ENCODE data around the gene DRAM1. TPM values are rescaled to one million over a fixed set of nuclear protein-coding genes. Genes with fewer than 3 reads are reported as not detected.
"Not testable (repeated sequence)": the region's sequence is repeated elsewhere in the genome, so short reads cannot be mapped to it uniquely, and the experiment has no call there.

Gene DRAM1
- polyA plus RNA-seq, 1 donor = 3.2 TPM

DNA sequence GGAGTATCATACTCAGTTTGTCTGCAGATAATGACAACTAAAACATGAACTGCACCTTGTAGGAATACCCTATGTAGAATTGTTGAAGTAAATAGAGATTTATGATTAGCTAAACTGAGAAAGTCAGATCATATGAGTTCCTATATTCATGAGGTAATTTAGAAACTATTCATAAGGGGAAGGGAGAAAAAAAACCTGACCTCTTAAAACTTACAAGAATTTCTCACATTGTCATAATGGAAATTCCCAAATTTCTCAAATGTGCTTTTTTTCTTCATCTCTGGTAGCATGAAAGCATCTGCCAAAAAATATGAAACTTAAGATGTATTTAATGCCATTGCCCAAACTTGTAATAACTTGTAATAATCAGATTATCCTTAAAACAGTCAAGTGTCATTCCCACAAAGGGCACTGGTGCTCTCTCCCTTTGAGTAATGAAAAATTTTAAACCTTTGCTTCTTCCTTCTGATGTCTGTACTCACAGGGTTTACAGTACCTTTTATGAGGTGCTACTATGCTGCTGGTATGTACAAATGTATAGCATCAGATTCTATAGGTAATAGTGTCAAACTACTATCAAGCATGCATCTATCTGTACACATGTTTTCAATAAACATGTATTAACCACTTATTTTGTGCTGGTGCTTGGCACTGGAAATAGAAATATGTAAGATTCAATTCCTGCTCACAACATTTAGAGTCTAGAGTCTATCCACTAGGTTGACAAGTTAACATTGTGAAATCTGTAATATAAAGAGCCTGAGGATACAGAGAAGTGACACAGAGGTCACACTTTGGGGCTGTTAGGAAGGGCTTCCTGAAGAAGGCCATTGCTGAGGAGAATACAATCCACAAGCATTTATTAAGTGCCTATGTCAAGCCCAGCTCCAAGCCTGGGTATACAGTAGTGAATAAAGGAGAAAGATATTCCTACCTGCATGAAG lies 17.4 kb upstream of the DRAM1 start:
- DNase-seq (ENCODE audit: low read depth) = no peak

DNA sequence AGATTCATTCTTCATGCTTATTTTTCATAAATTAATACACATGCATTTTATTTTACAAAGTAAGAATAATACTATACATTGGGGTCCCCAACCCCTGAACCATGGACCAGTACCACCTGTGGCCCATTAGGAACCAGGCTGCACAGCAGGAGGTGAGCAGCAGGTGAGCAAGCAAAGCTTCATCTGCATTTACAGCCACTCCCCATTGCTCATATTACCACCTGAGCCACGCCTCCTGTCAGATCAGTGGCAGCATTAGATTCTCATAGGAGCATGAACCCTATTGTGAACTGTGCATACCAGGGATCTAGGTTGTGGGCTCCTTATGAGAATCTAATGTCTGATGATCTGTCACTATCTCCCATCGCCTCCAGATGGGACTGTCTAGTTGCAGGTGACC lies 15.7 kb upstream of the DRAM1 start:
- not testable (repeated sequence) for DNase-seq (ENCODE audit: low read depth)

- DNase-seq (ENCODE audit: low read depth) = no peak
These were observed 15.1 kb upstream of the DRAM1 start for GRCh38 chr12:101862245-101862644.

DNA sequence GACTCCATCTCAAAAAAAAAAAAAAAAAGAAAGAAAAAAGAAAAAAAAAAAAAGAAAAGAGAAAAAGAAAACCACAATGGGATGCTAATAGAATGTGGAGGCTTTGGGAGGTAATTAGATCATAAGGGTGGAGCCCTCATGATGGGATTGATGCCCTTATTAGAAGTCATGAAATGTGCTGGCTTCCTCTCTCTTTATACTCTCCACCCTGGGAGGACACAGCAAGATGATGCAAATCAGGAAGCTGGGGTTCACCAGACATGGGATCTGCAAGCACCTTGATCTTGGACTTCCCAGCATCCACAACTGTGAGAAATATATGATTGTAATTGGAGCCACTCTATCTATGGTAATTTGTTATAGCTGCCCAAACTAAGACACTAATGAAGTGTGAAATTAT lies 13.4 kb upstream of the DRAM1 start:
- no peak for DNase-seq (ENCODE audit: low read depth)

DNA sequence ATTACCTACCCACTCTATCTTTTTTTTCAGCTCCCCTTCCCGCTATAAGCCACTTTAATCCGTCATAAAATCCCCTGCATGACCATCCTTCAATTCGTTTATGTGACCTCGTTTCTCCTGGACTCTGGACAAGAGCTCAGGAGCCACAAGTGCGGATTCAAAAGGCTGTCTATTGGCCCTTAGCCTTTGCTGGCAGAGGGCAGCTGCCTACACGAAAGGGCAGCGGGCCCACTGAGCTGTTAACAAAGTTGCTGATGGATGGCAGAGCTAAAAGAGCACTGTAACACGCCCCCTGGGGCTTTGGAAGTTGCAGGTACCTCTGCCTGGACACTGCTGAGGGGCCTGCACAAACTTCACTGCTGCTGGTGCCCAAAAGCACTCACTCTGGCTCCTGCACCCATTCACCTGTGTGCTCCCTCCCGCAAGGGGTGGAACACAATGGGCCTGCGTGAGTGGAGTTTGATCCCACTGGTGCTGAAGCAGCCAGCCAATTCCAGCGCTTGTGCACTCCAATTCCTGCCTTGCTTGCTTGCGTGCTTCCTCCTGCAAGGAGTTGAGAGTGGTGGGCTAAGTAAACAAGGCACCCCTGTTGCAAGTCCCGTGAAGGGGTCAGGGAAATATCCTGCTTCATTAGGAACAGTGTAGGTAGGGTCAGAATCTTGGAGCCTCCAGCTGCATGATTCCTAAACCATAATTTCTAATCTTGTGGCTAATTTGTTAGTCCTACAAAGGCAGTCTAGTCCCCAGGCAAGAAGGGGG lies 10.6 kb upstream of the DRAM1 start:
- DNase-seq (ENCODE audit: low read depth) = no peak

- DNase-seq (ENCODE audit: low read depth) = not testable (repeated sequence)
These were observed 9.8 kb upstream of the DRAM1 start for GRCh38 chr12:101867619-101868018.

DNA sequence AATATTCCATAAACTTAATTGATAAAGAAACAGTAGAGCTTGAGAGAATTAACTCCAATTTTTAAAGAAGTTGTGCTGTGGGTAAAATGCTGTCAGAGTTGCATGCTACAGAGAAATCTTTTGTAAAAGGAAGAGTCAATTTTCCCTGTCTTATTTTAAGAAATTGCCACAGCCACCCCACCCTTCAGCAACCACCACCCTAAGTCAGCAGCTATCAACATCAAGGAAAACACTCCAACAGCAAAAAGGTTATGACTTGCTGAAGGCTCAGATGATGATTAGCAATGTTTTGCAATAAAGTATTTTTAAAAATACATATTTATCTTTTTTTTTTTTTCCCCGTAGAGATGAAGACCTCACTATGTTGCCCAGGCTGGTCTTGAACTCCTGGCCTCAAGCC lies 6.5 kb upstream of the DRAM1 start:
- DNase-seq (ENCODE audit: low read depth) = no peak

GRCh38 chr12:101875162-101875561 lies 2.2 kb upstream of the DRAM1 start:
- DNase-seq (ENCODE audit: low read depth) = no peak

DNA sequence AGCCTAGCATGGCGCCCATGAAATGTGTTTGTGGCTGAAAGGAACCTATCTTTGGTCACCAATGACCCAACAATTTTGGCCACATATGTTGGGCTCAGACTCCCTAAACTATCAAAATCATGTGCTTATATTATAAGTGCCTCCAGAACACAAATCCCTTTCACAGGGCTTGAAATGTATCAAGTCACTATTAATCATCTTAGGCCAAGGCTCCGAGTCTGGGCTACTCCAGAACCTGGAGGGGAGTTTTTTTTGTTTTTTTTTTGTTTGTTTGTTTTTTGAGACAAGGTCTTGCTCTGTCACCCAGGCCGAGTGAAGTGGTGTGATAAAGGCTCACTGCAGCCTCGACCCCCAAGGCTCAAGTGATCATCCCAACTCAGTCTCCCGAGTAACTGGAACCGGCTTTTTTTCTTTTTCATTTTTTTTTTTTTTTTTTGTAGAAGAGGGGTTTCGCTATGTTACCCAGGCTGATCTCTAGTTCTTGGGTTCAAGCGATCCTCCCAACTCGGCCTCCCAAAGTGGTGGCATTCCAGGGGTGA lies 989 bp upstream of the DRAM1 start:
- no peak for DNase-seq (ENCODE audit: low read depth)

DNA sequence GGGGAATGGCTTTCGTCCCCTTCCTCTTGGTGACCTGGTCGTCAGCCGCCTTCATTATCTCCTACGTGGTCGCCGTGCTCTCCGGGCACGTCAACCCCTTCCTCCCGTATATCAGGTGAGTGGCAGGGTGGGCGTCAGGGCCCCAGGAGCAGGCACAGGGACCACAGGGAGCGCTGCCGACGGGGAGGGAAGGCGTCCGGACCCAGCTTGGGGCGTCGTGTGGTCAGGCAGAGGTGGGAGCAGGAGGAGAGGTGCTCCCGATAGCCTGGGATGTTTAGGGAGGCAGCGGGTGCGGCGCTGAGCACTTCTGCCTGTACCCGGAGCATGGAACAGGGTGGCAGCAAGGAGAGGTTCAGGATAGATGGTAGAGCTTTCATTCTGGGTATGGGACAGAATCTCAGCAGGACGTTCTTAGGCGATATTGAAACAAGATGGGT lies 444 bp downstream of the DRAM1 start:
- no peak for DNase-seq (ENCODE audit: low read depth)

DNA sequence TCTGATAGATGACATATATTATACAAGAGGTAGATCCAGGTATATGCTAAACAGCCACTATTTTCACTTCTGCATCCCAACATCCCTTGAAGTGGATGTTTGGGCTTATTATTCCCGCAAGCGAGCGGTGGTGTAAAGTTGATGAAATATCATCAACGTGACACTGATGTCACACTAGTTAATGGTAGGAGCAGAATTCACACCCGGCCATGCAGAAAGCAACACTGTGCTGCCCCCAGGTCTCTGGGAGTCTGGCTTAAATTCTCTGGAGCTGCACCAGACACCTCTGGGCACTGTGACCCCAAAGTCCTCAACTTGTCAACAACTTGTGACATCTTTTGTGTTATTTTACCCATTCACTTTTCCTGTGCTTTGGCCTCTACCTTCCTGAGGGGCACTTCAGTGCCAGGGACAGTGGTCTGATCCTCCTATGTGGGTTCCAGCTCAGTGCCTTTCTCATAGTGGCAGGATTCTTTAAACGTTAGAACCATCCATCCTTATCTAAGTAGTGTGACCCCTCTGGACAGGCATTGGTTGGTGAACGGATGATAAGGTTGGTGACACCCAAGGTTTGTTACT lies 952 bp downstream of the DRAM1 start:
- no peak for DNase-seq (ENCODE audit: low read depth)

DNA sequence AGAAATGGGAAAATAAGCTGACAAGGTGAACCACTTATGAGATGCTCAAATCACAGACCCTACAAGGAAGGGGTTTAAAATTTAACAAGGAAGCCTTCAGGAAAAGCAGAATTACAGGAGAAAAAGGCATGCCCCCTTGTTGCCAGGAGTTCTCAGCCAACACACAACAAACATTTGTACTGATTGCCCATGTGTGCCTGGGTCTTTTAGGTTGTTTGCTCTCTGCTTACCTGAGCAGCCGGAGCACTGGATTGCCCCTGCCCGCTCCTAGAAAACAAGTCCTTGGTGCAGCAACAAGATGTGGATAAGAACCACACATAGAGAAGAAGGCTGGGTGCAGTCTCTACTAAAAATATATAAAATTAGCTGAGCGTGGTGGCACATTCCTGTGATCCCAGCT lies 3.4 kb downstream of the DRAM1 start:
- no peak for DNase-seq (ENCODE audit: low read depth)

DNA sequence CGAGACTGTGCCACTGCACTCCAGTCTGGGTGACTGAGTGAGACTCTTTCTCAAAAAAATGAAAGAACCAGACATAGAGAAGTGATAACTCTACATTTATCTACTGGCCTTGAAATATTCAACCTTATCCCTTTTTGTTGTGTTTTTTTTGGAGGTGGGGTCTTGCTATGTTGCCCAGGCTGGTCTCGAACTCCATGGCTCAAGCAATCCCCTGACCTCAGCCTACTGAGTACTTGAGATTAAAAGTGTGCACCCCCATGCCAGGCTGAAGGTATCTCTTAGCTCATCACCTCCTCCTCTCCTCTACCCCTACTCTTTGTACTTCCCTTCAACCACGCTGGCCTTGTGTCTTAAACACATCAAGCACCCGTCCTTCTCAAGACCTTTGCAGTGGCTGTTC lies 3.8 kb downstream of the DRAM1 start:
- no peak for DNase-seq (ENCODE audit: low read depth)

DNA sequence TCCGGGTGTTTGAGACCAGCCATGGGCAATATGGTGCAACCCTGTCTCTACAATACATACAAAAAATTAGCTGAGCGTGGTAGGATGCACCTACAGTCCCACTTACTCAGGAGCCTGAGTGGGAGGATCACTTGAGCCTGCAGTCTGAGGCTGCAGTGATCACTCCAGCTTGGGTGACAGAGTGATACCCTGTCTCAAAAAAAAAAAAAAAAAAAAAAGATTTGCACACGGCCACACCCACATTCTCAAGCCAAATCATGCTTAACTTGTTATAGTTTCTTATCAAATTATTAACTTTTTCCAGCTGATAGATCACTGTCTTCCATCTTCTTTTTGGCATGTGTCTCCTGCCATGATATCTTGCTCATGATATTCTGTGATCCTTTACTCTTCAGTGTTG lies 6.8 kb downstream of the DRAM1 start:
- no peak for DNase-seq (ENCODE audit: low read depth)

DNA sequence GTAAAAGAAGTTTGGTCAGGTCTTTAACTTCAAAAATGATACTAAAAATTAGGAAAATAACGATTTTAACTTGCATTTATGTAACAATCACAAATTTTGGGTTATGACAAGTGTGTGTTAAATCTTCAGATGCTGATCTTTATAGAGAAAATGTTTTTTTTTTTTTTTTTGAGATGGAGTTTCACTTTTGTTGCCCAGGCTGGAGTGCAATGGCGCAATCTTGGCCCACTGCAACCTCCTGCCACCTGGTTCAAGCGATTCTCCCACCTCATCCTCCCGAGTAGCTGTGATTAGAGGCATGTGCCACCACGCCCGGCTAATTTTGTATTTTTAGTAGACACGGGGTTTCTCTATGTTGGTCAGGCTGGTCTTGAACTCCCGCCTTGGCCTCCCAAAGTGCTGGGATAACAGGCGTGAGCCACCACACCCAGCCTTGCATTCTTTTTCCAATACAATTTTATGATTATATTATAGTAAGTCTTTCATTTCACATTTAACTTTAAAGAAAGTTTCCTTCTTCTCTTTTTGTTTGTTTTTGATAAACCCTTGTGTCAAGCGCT lies 7.5 kb downstream of the DRAM1 start:
- not testable (repeated sequence) for DNase-seq (ENCODE audit: low read depth)

DNA sequence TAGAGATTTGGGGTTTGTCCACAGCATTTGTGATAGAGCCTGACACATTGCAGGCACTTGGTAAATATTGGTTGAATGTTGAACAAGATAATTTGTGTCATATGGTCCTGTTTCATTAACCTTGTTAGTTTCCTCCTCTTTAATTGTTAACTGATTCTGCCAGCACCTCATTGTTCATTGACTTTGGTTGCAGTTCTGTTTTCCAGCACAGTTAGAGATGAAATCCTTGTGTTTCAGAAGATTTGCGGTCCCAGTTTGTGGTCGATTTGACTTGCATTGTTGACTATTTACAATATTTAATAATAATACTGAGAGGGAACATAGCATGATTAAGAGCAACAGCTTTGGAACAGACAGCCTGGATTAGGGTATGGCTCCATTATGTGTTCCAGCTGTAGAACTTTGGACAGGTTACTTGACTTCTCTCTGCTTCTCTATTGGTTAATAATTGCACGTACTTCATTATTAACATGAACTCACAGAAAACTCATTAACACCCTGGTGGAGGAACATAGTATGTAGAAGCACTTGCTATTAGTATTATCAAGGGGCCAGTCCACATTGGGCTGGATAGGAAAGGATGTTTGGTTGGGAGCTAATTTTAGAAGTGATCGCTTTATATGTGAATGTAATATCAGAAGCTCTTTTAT lies 8.7 kb downstream of the DRAM1 start:
- DNase-seq (ENCODE audit: low read depth) = no peak

DNA sequence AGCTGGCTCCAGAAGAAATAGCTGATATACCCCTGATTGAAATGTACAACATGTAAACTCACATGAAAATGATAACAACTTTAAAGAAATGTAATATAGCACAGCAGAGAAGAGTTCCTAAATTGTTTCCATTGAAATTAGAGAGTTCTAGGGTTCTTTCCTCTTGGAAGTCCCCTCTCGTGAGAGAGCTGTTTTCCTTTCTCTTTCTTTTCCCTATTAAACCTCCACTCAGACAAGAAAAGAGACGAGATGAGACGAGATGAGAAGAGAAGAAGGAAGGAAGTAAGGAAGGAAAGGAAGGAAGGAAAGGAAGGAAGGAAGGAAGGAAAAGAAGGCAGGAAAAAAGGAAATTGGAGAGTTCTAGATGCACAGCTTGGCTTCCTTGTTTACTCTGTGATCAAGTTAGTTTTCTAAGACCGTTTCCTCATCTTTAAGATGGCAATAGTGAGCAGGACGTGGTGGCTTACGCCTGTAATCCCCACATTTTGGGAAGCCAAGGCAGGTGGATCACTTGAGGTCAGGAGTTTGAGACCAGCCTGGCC lies 11.9 kb downstream of the DRAM1 start:
- no peak for DNase-seq (ENCODE audit: low read depth)

GRCh38 chr12:101891462-101891971 lies 14.1 kb downstream of the DRAM1 start:
- DNase-seq (ENCODE audit: low read depth) = no peak

DNA sequence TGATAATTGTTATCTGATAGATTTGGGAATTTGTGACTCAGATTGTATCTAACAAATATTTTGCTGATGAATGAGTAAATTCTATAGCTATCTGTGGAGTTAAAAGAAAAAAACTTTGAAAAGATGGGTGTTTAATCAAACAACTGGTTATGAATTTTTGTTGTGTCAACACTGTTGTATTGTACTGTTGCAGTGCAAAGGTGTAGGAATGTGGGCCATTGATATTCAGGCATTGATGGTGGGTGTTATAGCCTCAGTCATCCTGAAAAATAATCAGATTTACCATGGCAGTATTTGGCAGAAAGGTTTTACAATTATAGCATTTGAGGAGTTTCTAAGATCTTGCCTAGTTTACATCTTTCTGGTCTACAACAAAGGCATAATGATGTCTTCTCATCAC lies 15.4 kb downstream of the DRAM1 start:
- DNase-seq (ENCODE audit: low read depth) = no peak

GRCh38 chr12:101901777-101902176 lies 24.4 kb downstream of the DRAM1 start:
- DNase-seq (ENCODE audit: low read depth) = no peak

DNA sequence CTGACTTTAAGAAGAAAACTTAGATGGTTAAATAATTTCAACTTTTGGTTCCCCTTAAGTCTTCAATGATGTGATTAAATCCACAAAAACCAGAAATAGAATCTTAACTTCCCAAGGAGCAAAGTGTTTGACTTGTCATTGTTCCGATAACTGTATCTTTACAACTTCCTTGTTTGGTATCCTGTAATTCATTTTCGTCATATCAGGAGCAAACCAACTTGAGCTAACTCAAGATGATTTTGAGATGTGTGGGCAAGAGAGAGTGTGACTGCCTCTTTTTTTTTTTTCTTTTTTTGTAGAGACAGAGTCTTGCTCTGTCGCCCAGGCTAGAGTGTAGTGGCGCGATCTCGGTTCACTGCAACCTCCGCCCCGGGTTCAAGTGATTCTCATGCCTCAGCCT lies 25.3 kb downstream of the DRAM1 start:
- DNase-seq (ENCODE audit: low read depth) = no peak

All from forelimb muscle (tissue), 1 donor.